ENCODE measurements around the gene PDCL2.
"Not testable (repeated sequence)": the region's sequence is repeated elsewhere in the genome, so short reads cannot be mapped to it uniquely, and the experiment has no call there.

PDCL2 gene

DNA sequence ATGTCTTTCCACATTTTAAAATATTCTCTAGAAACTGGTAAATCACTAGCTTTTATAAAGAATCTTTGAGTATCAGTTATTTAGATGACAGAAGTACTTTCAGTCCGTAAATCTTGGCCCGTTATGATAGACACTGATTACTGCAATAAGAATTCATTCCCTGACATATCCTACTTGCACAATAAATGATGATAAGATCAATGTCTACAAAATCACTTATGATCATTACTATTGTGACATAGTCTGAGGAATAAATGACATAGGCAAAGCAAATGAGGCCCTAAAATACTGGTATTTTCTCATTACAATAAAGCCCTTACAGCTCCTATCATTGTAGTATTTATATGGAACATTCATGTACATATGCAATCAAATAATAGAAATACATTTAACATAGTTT is 6.6 kb upstream of the PDCL2 start:
- H3K4me3 ChIP-seq (replicated peaks; ENCODE audit: low read depth, low read length) = no peak overlapping the region
- TF ChIP-seq, protein P1, sequence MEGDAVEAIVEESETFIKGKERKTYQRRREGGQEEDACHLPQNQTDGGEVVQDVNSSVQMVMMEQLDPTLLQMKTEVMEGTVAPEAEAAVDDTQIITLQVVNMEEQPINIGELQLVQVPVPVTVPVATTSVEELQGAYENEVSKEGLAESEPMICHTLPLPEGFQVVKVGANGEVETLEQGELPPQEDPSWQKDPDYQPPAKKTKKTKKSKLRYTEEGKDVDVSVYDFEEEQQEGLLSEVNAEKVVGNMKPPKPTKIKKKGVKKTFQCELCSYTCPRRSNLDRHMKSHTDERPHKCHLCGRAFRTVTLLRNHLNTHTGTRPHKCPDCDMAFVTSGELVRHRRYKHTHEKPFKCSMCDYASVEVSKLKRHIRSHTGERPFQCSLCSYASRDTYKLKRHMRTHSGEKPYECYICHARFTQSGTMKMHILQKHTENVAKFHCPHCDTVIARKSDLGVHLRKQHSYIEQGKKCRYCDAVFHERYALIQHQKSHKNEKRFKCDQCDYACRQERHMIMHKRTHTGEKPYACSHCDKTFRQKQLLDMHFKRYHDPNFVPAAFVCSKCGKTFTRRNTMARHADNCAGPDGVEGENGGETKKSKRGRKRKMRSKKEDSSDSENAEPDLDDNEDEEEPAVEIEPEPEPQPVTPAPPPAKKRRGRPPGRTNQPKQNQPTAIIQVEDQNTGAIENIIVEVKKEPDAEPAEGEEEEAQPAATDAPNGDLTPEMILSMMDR (IDR thresholded peaks at IDR 0.05; ENCODE audit: low read depth, low read length, missing control alignments) = no peak
- DNase-seq (ENCODE audit: extremely low read depth, low read depth) = no peak

DNA sequence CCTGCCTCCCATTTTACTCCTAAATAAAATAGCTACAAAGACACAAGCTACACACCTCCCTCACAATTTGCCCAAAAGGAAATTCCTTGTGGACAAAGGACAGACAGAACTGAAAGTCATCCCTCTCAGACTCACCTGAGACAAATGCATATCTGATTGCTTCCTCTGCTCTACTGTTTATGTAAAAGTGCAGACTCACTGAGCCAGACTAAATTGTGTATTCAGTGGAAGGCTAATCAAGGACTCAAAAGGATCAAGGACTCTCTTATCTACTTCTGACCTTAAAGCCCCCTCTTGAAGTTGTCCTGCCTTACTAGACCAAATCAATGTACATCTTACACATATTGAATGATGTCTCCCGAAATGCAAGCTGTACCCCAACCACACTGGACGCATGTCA is 3.9 kb downstream of the PDCL2 start:
- DNase-seq (ENCODE audit: extremely low read depth, low read depth) = no peak
- TF ChIP-seq, protein P1 (IDR thresholded peaks at IDR 0.05; ENCODE audit: low read depth, low read length, missing control alignments) = no peak
- H3K4me3 ChIP-seq (replicated peaks; ENCODE audit: low read depth, low read length) = no peak overlapping the region

DNA sequence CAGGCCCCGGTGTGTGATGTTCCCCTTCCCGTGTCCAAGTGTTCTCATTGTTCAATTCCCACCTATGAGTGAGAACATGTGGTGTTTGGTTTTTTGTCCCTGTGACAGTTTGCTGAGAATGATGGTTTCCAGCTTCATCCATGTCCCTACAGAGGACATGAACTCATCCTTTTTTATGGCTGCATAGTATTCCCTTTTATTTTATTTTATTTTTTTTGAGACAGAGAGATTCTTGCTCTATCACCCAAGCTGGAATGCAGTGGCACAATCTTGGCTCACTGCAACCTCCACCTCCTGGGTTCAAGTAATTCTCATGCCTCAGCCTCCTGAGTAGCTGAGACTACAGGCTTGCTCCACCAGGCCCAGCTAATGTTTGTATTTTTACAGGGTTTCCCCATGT is 9.3 kb downstream of the PDCL2 start:
- not testable (repeated sequence) for DNase-seq (ENCODE audit: extremely low read depth, low read depth); H3K4me3 ChIP-seq (replicated peaks; ENCODE audit: low read depth, low read length)

DNA sequence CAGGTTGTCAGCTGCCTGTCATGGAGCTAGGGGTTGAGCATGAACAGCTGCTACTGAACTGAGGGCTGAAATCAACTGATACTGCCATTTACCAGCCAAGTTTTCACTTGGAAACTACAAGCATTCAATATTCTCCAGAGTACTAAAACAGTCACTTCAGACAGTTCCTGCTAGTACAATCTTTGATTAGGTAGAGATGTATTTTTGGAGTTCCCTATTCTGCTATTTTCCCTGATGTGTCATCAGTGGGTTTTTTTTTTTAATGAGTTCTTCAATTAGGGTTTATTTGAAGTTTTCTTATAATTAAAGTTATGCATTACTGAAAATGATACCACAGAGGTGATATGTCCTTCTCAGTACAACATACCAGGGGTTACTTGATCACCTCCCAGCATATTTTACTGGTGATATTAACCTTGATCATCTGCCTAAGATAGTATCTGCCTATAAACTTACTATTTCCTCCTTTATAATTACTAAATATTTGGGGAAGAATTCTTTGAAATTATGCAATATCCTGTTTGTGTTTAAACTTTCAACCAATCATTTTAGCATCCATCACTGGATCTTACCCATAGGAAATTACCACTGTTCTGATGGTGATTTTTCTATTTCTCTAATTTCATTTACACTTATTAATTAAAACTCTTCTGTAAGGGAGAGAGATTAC is 13.6 kb downstream of the PDCL2 start:
- H3K4me3 ChIP-seq (replicated peaks; ENCODE audit: low read depth, low read length) = no peak overlapping the region
- DNase-seq (ENCODE audit: extremely low read depth, low read depth) = no peak
- TF ChIP-seq, protein P1 (IDR thresholded peaks at IDR 0.05; ENCODE audit: low read depth, low read length, missing control alignments) = no peak

DNA sequence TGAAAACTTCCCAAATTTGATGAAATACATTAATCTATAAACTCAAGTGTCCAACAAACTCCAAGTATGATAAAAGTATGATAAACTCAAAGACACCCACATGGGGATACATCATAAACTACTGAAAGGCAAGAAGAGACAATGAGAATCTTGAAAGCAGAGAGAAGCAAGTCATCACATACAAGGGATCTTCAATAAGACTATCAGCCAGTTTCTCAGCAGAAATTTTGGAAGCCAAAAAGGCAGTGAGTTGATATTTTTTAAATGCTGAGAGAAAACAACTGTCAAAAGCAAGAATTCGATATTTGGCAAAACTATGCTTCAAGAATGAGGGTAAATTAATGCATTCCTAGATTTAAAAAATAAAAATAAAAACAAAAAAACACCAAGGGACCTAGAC is 16.5 kb downstream of the PDCL2 start:
- TF ChIP-seq, protein P1 (IDR thresholded peaks at IDR 0.05; ENCODE audit: low read depth, low read length, missing control alignments) = no peak
- no peak overlapping the region for H3K4me3 ChIP-seq (replicated peaks; ENCODE audit: low read depth, low read length)
- no peak for DNase-seq (ENCODE audit: extremely low read depth, low read depth)

DNA sequence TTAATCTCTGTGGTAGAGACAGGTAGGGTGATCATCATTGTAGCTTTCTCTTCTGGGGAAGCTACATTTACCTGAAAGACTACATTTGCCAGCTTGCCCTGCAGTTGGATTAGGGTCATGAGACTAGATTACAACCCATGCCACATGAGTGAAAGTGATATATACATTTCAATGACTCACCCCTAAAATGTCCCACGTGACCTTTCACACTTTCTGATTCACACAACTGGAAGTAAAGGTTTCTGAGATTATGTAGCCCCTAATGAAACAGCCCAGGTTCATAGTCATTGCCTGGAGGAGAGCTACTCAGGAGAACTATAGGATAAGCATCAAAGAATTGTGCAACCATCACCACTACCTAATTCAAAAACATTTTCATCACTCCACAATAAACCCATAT is 17.8 kb downstream of the PDCL2 start:
- no peak for DNase-seq (ENCODE audit: extremely low read depth, low read depth)
- TF ChIP-seq, protein P1 (IDR thresholded peaks at IDR 0.05; ENCODE audit: low read depth, low read length, missing control alignments) = no peak
- H3K4me3 ChIP-seq (replicated peaks; ENCODE audit: low read depth, low read length) = no peak overlapping the region

DNA sequence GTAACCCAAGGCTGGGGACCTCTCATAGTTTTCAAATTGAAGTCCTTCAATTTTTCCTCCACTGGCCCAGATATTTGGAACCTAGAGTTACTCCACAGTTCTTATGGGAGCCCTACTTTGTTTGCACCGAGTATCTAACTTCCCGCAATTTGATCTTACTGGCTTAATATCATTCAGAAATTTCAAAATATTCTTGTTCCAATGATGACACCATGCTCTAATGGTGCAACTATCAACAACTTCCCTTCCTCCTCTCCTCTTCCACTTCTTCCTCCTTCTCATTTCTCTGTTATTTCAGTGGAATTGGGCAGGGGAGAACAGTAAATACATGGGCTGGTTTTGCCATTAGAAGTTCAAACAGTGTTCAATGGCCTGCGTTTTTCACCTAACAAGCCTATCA is 20.2 kb downstream of the PDCL2 start:
- DNase-seq (ENCODE audit: extremely low read depth, low read depth) = no peak
- TF ChIP-seq, protein P1 (IDR thresholded peaks at IDR 0.05; ENCODE audit: low read depth, low read length, missing control alignments) = no peak
- H3K4me3 ChIP-seq (replicated peaks; ENCODE audit: low read depth, low read length) = no peak overlapping the region
